HG03354 (cell line): ENCODE results near the gene PDLIM5.
"Not testable (repeated sequence)": the region's sequence is repeated elsewhere in the genome, so short reads cannot be mapped to it uniquely, and the experiment has no call there.

Experiments
- ATAC-seq: cut with Tn5 transposase; IDR thresholded peaks from one replicate; pipeline ENCODE4 v1.9.1; 2021; ENCODE audit warnings: mild to moderate bottlenecking; ENCODE audit not compliant: unreplicated experiment, poor library complexity, severe bottlenecking

Gene PDLIM5

GRCh38 chr4:94451695-94452475 is at the start of gene PDLIM5:
Gene PDLIM5, plus strand, starts transcription at chr4:94451942. Its CDS starts 3,347 bp downstream, at chr4:94455289.
- peak; percentile 91 for ATAC-seq

- not testable (repeated sequence) for ATAC-seq
Observed at GRCh38 chr4:94402439-94402838, 49.3 kb upstream of the PDLIM5 start.

- ATAC-seq, result no peak
Observed at GRCh38 chr4:94403751-94404150, 48.0 kb upstream of the PDLIM5 start.

GRCh38 chr4:94406668-94407437 is 44.9 kb upstream of the PDLIM5 start:
- peak; percentile 94 for ATAC-seq

- no peak for ATAC-seq
Observed at GRCh38 chr4:94407846-94408245, 43.9 kb upstream of the PDLIM5 start.

- no peak for ATAC-seq
Observed at GRCh38 chr4:94408549-94409374, 43.0 kb upstream of the PDLIM5 start.

GRCh38 chr4:94409375-94409679 is 42.4 kb upstream of the PDLIM5 start:
- ATAC-seq, result no peak

GRCh38 chr4:94409962-94410361 is 41.8 kb upstream of the PDLIM5 start:
- no peak for ATAC-seq

GRCh38 chr4:94410678-94411206 is 41.0 kb upstream of the PDLIM5 start:
- ATAC-seq, result no peak

- ATAC-seq, result no peak
Observed at GRCh38 chr4:94411296-94411695, 40.4 kb upstream of the PDLIM5 start.

- no peak for ATAC-seq
Observed at GRCh38 chr4:94412019-94412657, 39.6 kb upstream of the PDLIM5 start.

- ATAC-seq, result no peak
Observed at GRCh38 chr4:94412658-94413038, 39.1 kb upstream of the PDLIM5 start.

- no peak for ATAC-seq
Observed at GRCh38 chr4:94413085-94413840, 38.5 kb upstream of the PDLIM5 start.

- no peak for ATAC-seq
Observed at GRCh38 chr4:94414907-94415306, 36.8 kb upstream of the PDLIM5 start.

- ATAC-seq, result no peak
Observed at GRCh38 chr4:94415448-94415847, 36.3 kb upstream of the PDLIM5 start.

GRCh38 chr4:94416335-94416734 is 35.4 kb upstream of the PDLIM5 start:
- no peak for ATAC-seq

GRCh38 chr4:94416981-94417380 is 34.8 kb upstream of the PDLIM5 start:
- ATAC-seq, result no peak

- no peak for ATAC-seq
Observed at GRCh38 chr4:94419549-94419948, 32.2 kb upstream of the PDLIM5 start.

GRCh38 chr4:94419956-94420355 is 31.8 kb upstream of the PDLIM5 start:
- ATAC-seq, result no peak
